ENCODE results near the gene CPLANE2. TPM values are rescaled to one million over a fixed set of nuclear protein-coding genes. Genes with fewer than 3 reads are reported as not detected.

The CPLANE2 gene
- total RNA-seq, 1 donor from 2014 or later: 9.1 TPM

GRCh38 chr1:16204216-16204615 lies 32.8 kb downstream of the CPLANE2 start:
- H3K27me3 ChIP-seq (ENCODE audit: low read depth): no peaks in the 10 kb centered on the region
- intact Hi-C loops (cut with DNase I): no loop called here
- no peak for DNase-seq
- no peak overlapping the region for H3K4me3 ChIP-seq
- TF ChIP-seq CTCF (IDR thresholded peaks at IDR 0.05): no peak
- peaks cover 26% of the 10 kb centered on the region for H3K36me3 ChIP-seq
- H3K27ac ChIP-seq: no peak overlapping the region
- H3K9me3 ChIP-seq: no peaks in the 10 kb centered on the region
- no peak for ATAC-seq
- H3K4me1 ChIP-seq: peaks cover 21% of the 10 kb centered on the region

GRCh38 chr1:16203550-16203949 lies 33.4 kb downstream of the CPLANE2 start:
- H3K4me1 ChIP-seq: peaks cover 21% of the 10 kb centered on the region
- H3K4me3 ChIP-seq: no peak overlapping the region
- no peaks in the 10 kb centered on the region for H3K27me3 ChIP-seq (ENCODE audit: low read depth)
- peaks cover 27% of the 10 kb centered on the region for H3K36me3 ChIP-seq
- intact Hi-C loops (cut with DNase I): no loop called here
- no peak overlapping the region for H3K27ac ChIP-seq
- ATAC-seq: no peak
- no peak for DNase-seq
- no peak for TF ChIP-seq CTCF (IDR thresholded peaks at IDR 0.05)
- H3K9me3 ChIP-seq: no peaks in the 10 kb centered on the region

GRCh38 chr1:16202281-16203210 lies 34.4 kb downstream of the CPLANE2 start:
- H3K9me3 ChIP-seq: no peaks in the 10 kb centered on the region
- H3K4me3 ChIP-seq: no peak overlapping the region
- H3K27me3 ChIP-seq (ENCODE audit: low read depth): no peaks in the 10 kb centered on the region
- H3K4me1 ChIP-seq: peaks cover 17% of the 10 kb centered on the region
- intact Hi-C loops (cut with DNase I): no loop called here
- no peak for TF ChIP-seq CTCF (IDR thresholded peaks at IDR 0.05)
- DNase-seq: no peak
- peaks cover 31% of the 10 kb centered on the region for H3K36me3 ChIP-seq
- no peak for ATAC-seq
- H3K27ac ChIP-seq: no peak overlapping the region

- intact Hi-C loops (cut with DNase I): no loop called here
- H3K27me3 ChIP-seq (ENCODE audit: low read depth): no peaks in the 10 kb centered on the region
Measured at GRCh38 chr1:16199700-16200099, 37.3 kb downstream of the CPLANE2 start.

GRCh38 chr1:16199157-16199501 lies 37.9 kb downstream of the CPLANE2 start:
- no peak for DNase-seq
- Histone ChIP-seq H3K4me3 (no peak overlapping the region), H3K36me3 (peaks cover 21% of the 10 kb centered on the region), H3K4me1 (no peaks in the 10 kb centered on the region), H3K27ac (no peak overlapping the region), H3K9me3 (no peaks in the 10 kb centered on the region), H3K27me3 (ENCODE audit: low read depth) (no peaks in the 10 kb centered on the region)
- intact Hi-C loops (cut with DNase I): no loop called here
- TF ChIP-seq CTCF (IDR thresholded peaks at IDR 0.05): no peak
- no peak for ATAC-seq

More at GRCh38 chr1:16199700-16200099, 37.3 kb downstream of the CPLANE2 start:
- peaks cover 26% of the 10 kb centered on the region for H3K36me3 ChIP-seq
- no peak overlapping the region for H3K4me3 ChIP-seq
- H3K9me3 ChIP-seq: no peaks in the 10 kb centered on the region
- no peaks in the 10 kb centered on the region for H3K4me1 ChIP-seq
- no peak overlapping the region for H3K27ac ChIP-seq
- TF ChIP-seq CTCF (IDR thresholded peaks at IDR 0.05): no peak
- ATAC-seq (no peak), DNase-seq (no peak)

All from lower lobe of right lung (tissue), 2 donors.